H9 (cell line): ENCODE data around the gene ASCL3. TPM values are rescaled to one million over a fixed set of nuclear protein-coding genes. Genes with fewer than 3 reads are reported as not detected.

Experiments
- DNase-seq: peaks from one replicate; pipeline ENCODE4 v3.0.0-alpha.2; 2017
- H2AFZ ChIP-seq: one replicate; pipeline ENCODE4 v1.6.1; 2013; ENCODE audit warnings: mild to moderate bottlenecking, low read length, control low read depth, moderate library complexity
- H2AK5ac ChIP-seq: 2 replicates; pipeline ENCODE4 v1.6.1; 2013; ENCODE audit warnings: low read length, control low read depth, mixed read lengths; ENCODE audit not compliant: insufficient read length
- H2BK120ac ChIP-seq: one replicate; pipeline ENCODE4 v1.6.1; 2013; ENCODE audit warnings: low read depth, mild to moderate bottlenecking, low read length, control low read depth, inconsistent platforms; ENCODE audit not compliant: poor library complexity, severe bottlenecking
- H2BK12ac ChIP-seq: 2 replicates; pipeline ENCODE4 v1.6.1; 2013; ENCODE audit warnings: low read length, control low read depth, mixed read lengths, low read depth; ENCODE audit not compliant: insufficient read length
- H2BK15ac ChIP-seq: 2 replicates; pipeline ENCODE4 v1.6.1; 2013; ENCODE audit warnings: low read depth, low read length, control low read depth
- H2BK20ac ChIP-seq: one replicate; pipeline ENCODE4 v1.6.1; 2013; ENCODE audit warnings: low read depth, mild to moderate bottlenecking, low read length, control low read depth, inconsistent platforms; ENCODE audit not compliant: poor library complexity, severe bottlenecking
- H2BK5ac ChIP-seq: 2 replicates; pipeline ENCODE4 v1.6.1; 2013; ENCODE audit warnings: low read length, control low read depth, mixed read lengths; ENCODE audit not compliant: insufficient read length
- H3K14ac ChIP-seq: 2 replicates; pipeline ENCODE4 v1.6.1; 2013; ENCODE audit warnings: low read length, control low read depth; ENCODE audit not compliant: insufficient read depth
- H3K18ac ChIP-seq: 2 replicates; pipeline ENCODE4 v1.6.1; 2013; ENCODE audit warnings: low read depth, mild to moderate bottlenecking, mixed read lengths, low read length, control low read depth; ENCODE audit not compliant: insufficient read length
- H3K23ac ChIP-seq: 2 replicates; pipeline ENCODE4 v1.6.1; 2013; ENCODE audit warnings: low read length, control low read depth, mixed read lengths, low read depth; ENCODE audit not compliant: insufficient read length
- H3K23me2 ChIP-seq: 2 replicates; pipeline ENCODE4 v1.6.1; 2013; ENCODE audit warnings: low read depth, mild to moderate bottlenecking, mixed read lengths, low read length, control low read depth; ENCODE audit not compliant: insufficient read length, poor library complexity, severe bottlenecking
- H3K27ac ChIP-seq: 2 replicates; pipeline ENCODE4 v1.5.1; 2013; ENCODE audit warnings: low read length, control low read depth, mixed read lengths, low read depth; ENCODE audit not compliant: insufficient read length
- H3K27me3 ChIP-seq: 2 replicates; pipeline ENCODE4 v1.6.1; 2013; ENCODE audit warnings: low read length, control low read depth, inconsistent platforms; ENCODE audit not compliant: insufficient read depth
- H3K4ac ChIP-seq: 2 replicates; pipeline ENCODE4 v1.6.1; 2013; ENCODE audit warnings: low read depth, mild to moderate bottlenecking, control low read depth, inconsistent platforms, low read length, moderate library complexity
- H3K4me1 ChIP-seq: 2 replicates; pipeline ENCODE4 v1.6.1; 2013; ENCODE audit warnings: low read length, control low read depth, inconsistent platforms; ENCODE audit not compliant: insufficient read depth
- H3K4me2 ChIP-seq: 2 replicates; pipeline ENCODE4 v1.6.1; 2013; ENCODE audit warnings: low read length, control low read depth, mixed read lengths; ENCODE audit not compliant: insufficient read length, insufficient read depth
- H3K56ac ChIP-seq: 2 replicates; pipeline ENCODE4 v1.6.1; 2013; ENCODE audit warnings: low read depth, mild to moderate bottlenecking, mixed read lengths, low read length, control low read depth; ENCODE audit not compliant: insufficient read length
- H3K79me1 ChIP-seq: 2 replicates; pipeline ENCODE4 v1.6.1; 2013; ENCODE audit warnings: low read depth, mild to moderate bottlenecking, moderate library complexity, low read length, control low read depth, inconsistent platforms; ENCODE audit not compliant: insufficient read depth, poor library complexity, severe bottlenecking
- H3K79me2 ChIP-seq: 2 replicates; pipeline ENCODE4 v1.6.1; 2013; ENCODE audit warnings: low read length, control low read depth, inconsistent platforms; ENCODE audit not compliant: insufficient read depth
- H3K9ac ChIP-seq: 2 replicates; pipeline ENCODE4 v1.6.1; 2013; ENCODE audit warnings: low read length, control low read depth, mixed read lengths; ENCODE audit not compliant: insufficient read length; ENCODE audit errors: extremely low read depth
- H3K9me3 ChIP-seq: one replicate; pipeline ENCODE4 v1.6.1; 2013; ENCODE audit warnings: low read depth, low read length, inconsistent platforms; ENCODE audit not compliant: control insufficient read depth
- H3T11ph ChIP-seq: one replicate; pipeline ENCODE4 v1.6.1; 2013; ENCODE audit warnings: mild to moderate bottlenecking, low read length, control low read depth, inconsistent platforms
- H4K20me1 ChIP-seq: one replicate; pipeline ENCODE4 v1.6.1; 2013; ENCODE audit not compliant: control insufficient read depth, insufficient read length, insufficient read depth
- H4K5ac ChIP-seq: 2 replicates; pipeline ENCODE4 v1.6.1; 2013; ENCODE audit warnings: low read depth, mild to moderate bottlenecking, mixed read lengths, low read length, control low read depth; ENCODE audit not compliant: insufficient read length
- H4K8ac ChIP-seq: replicated peaks from 2 replicates; pipeline ENCODE4 v1.6.1; 2013; ENCODE audit warnings: low read length, control low read depth, mixed read lengths, low read depth; ENCODE audit not compliant: insufficient read length
- H4K91ac ChIP-seq: 2 replicates; pipeline ENCODE4 v1.6.1; 2013; ENCODE audit warnings: low read depth, mild to moderate bottlenecking, moderate library complexity, mixed read lengths, low read length, control low read depth; ENCODE audit not compliant: insufficient read length
- H3K27ac Mint-ChIP-seq, 3 experiments: 2 replicates in 2 of 3; 3 replicates in 1 of 3; pipeline ENCODE4 v1.8.0; 2020 to 2021; ENCODE audit warnings: mixed read lengths in 3 of 3, mild to moderate bottlenecking in 1 of 3, moderate library complexity in 1 of 3
- H3K27me3 Mint-ChIP-seq: 2 replicates; pipeline ENCODE4 v1.8.0; 2021; ENCODE audit warnings: low read depth, mild to moderate bottlenecking, moderate library complexity, mixed read lengths
- H3K36me3 Mint-ChIP-seq, 3 experiments: 2 replicates in 2 of 3; 3 replicates in 1 of 3; pipeline ENCODE4 v1.8.0; 2020 to 2021; ENCODE audit warnings: low read depth in 3 of 3, mixed read lengths in 3 of 3; ENCODE audit not compliant: insufficient read depth in 1 of 3
- H3K4me1 Mint-ChIP-seq, 2 experiments: 2 replicates each; pipeline ENCODE4 v1.8.0; 2020; ENCODE audit warnings: mixed read lengths in 2 of 2
- H3K4me3 Mint-ChIP-seq, 2 experiments: 2 replicates in 1 of 2; 3 replicates in 1 of 2; pipeline ENCODE4 v1.8.0; 2020 to 2021; ENCODE audit warnings: mild to moderate bottlenecking in 2 of 2, mixed read lengths in 2 of 2, moderate library complexity in 1 of 2
- H3K9me3 Mint-ChIP-seq, 2 experiments: 2 replicates in 1 of 2; 3 replicates in 1 of 2; pipeline ENCODE4 v1.8.0; 2020; ENCODE audit warnings: mild to moderate bottlenecking in 2 of 2, mixed read lengths in 2 of 2, moderate library complexity in 1 of 2
- CTCF ChIP-seq: fragments of 200-600 bp; sonication (generic); conservative IDR thresholded peaks from 3 replicates; pipeline ENCODE4 v1.8.0; 2021; ENCODE audit warnings: antibody characterized with exemption, mild to moderate bottlenecking
- WGBS: extraction: QIAGEN DNeasy Blood & Tissue Kit; methylation state at CpG from one replicate; pipeline ENCODE4 v1.1.7; 2013; ENCODE audit warnings: missing lambda C conversion rate, low lambda C conversion rate, mixed read lengths; ENCODE audit not compliant: insufficient read length; ENCODE audit errors: extremely low coverage; 5-methylcytosine and 5-hydroxymethylcytosine counted together
- total RNA-seq: library from RNA; stranded (reverse); gene quantifications from 2 replicates; pipeline ENCODE4 v1.2.1, GENCODE V29; 2021

The ASCL3 gene
- total RNA-seq, 1 experiment from 2014 or later: not detected

- H3K27ac Mint-ChIP-seq: peak overlapping the region in 1 of 3 experiments; percentile 24; a peak in 2 of 7 replicates
- no peak overlapping the region for H3K18ac ChIP-seq
These were observed 6.1 kb upstream of the ASCL3 start for GRCh38 chr11:8948886-8949285.

More at GRCh38 chr11:8948886-8949285, 6.1 kb upstream of the ASCL3 start:
- no peak overlapping the region for H3T11ph ChIP-seq
- H4K91ac ChIP-seq: no peak overlapping the region
- no peak overlapping the region for H3K4ac ChIP-seq
- H2AFZ ChIP-seq: no peak overlapping the region
- no peaks in the 10 kb centered on the region for H3K27me3 Mint-ChIP-seq
- no peak overlapping the region for H2BK15ac ChIP-seq
- H3K36me3 Mint-ChIP-seq: peaks cover 1 to 35% (median 2%) of the 10 kb centered on the region in 3 experiments; a peak in 6 of 7 replicates
- no peak overlapping the region for H3K4me2 ChIP-seq
- TF ChIP-seq CTCF: no peak
- no peak overlapping the region for H3K4me3 Mint-ChIP-seq
- H4K5ac ChIP-seq: no peak overlapping the region
- WGBS: no CpG with 5 or more reads among the region's 3 CpGs
- H3K9me3 Mint-ChIP-seq: no peaks in the 10 kb centered on the region; a peak in 2 of 5 replicates
- H3K23me2 ChIP-seq: no peaks in the 10 kb centered on the region
- H2AK5ac ChIP-seq: no peak overlapping the region
- peaks cover 6 to 7% of the 10 kb centered on the region in 2 experiments; a peak in 3 of 4 replicates for H3K4me1 Mint-ChIP-seq
- no peaks in the 10 kb centered on the region for H3K27me3 ChIP-seq
- H4K20me1 ChIP-seq: peaks cover 3% of the 10 kb centered on the region
- no peak overlapping the region for H2BK12ac ChIP-seq
- H3K79me1 ChIP-seq: no peaks in the 10 kb centered on the region
- no peak overlapping the region for H2BK120ac ChIP-seq
- no peak overlapping the region for H2BK20ac ChIP-seq
- H3K4me1 ChIP-seq: no peaks in the 10 kb centered on the region
- no peaks in the 10 kb centered on the region for H3K9me3 ChIP-seq
- H4K8ac ChIP-seq: no peak overlapping the region
- no peak overlapping the region for H3K27ac ChIP-seq
- H3K14ac ChIP-seq: no peak overlapping the region
- H3K23ac ChIP-seq: no peak overlapping the region
- no peak overlapping the region for H2BK5ac ChIP-seq
- no peak overlapping the region for H3K56ac ChIP-seq
- no peak for DNase-seq
- H3K9ac ChIP-seq: no peak overlapping the region
- no peaks in the 10 kb centered on the region for H3K79me2 ChIP-seq
